Measurements from ENCODE around the gene SH3TC1.

Gene SH3TC1

GRCh38 chr4:8168832-8169598 lies 30.1 kb upstream of the SH3TC1 start:
- TF ChIP-seq, protein P1, sequence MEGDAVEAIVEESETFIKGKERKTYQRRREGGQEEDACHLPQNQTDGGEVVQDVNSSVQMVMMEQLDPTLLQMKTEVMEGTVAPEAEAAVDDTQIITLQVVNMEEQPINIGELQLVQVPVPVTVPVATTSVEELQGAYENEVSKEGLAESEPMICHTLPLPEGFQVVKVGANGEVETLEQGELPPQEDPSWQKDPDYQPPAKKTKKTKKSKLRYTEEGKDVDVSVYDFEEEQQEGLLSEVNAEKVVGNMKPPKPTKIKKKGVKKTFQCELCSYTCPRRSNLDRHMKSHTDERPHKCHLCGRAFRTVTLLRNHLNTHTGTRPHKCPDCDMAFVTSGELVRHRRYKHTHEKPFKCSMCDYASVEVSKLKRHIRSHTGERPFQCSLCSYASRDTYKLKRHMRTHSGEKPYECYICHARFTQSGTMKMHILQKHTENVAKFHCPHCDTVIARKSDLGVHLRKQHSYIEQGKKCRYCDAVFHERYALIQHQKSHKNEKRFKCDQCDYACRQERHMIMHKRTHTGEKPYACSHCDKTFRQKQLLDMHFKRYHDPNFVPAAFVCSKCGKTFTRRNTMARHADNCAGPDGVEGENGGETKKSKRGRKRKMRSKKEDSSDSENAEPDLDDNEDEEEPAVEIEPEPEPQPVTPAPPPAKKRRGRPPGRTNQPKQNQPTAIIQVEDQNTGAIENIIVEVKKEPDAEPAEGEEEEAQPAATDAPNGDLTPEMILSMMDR (IDR thresholded peaks at IDR 0.05; ENCODE audit: extremely low read depth, missing control alignments): no peak

DNA sequence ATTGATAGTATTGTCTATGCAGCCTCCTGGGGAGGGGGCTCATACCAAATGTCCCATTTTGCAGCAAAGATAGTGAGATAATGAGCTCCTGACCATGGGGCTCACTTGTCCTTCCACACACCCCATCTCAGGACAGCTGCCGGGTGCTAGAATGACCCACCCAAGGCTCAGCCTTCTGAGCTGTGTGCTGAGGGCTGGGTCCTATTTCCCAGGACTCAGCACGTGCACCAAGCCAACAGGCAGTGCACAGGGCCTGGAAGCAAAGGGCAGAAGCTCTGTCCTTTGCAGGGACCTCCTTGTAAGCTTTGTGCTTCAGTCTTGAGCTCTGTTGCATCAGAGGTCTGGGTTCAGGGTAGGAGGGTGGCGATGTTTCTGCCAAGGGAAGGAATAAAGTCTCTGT lies 29.3 kb upstream of the SH3TC1 start:
- no peak for DNase-seq (ENCODE audit: low spot score)
- TF ChIP-seq, protein P1 (IDR thresholded peaks at IDR 0.05; ENCODE audit: extremely low read depth, missing control alignments): no peak

More at GRCh38 chr4:8168832-8169598, 30.1 kb upstream of the SH3TC1 start:
- no peak for DNase-seq (ENCODE audit: low spot score)

DNA sequence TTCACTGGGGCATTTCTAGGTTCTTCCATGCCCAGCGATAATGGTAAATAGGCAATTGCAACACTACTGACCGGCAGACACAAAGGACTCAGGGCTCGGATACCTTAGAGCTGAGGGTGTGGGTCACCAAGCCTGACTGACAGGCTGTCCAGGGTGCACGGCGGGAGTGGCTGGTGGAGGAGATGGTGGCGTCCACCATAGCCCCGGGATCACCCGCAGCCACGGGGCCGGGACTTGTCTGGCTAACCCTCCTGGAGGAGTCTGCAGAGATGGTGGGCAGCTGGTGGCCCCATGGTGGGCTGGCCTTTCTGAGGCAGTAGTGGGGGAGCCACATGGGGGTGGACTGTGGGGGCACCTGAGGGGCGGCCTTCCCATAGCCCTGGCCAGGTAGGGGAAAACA lies 28.7 kb upstream of the SH3TC1 start:
- TF ChIP-seq, protein P1 (IDR thresholded peaks at IDR 0.05; ENCODE audit: extremely low read depth, missing control alignments): no peak
- no peak for DNase-seq (ENCODE audit: low spot score)

GRCh38 chr4:8171266-8171665 lies 27.8 kb upstream of the SH3TC1 start:
- TF ChIP-seq, protein P1 (IDR thresholded peaks at IDR 0.05; ENCODE audit: extremely low read depth, missing control alignments): no peak
- DNase-seq (ENCODE audit: low spot score): no peak

DNA sequence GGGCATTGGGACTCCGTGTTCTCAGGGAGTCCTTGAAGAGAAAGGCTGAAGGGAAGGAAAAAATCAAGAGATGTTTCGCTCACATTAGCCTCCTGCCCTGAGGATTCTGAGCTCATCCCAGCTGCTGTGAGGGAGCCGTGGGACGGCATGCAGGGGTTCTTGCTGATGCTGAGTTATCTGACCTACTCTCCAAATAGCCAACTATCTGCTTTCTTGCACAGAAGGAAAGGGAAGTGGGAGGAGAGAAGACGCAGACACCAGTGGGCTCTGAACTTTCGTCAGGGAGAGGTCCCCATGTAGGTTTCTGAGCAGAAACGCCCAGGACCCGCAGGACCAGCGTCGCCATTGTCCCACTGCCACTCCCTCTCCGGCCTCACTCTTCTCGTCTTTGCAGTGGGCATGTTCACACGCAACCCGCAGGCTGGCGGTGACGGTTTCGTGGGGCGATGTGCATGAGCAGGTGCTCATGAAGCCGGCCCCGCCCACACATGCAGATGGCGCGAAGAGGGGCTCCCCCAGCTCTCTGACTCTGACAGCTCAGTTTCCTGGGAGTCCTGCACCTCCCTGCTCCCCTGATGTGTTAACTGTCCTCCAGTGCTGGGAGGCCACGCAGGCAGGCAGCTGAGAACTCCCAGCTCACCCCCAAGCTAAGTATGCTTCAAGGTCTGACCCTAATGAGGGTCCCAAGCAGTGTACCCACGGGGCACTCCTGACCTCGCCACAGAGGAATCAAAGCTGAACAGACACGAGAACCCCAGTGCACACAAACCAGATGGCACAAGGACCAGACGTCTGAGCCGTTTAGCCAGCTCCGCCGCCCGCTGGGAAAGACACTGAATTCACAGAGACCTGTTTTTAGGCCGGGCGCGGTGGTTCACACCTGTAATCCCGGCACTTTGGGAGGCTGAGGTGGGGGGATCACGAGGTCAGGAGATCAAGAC lies 26.8 kb upstream of the SH3TC1 start:
- TF ChIP-seq, protein P1 (IDR thresholded peaks at IDR 0.05; ENCODE audit: extremely low read depth, missing control alignments): no peak
- DNase-seq (ENCODE audit: low spot score): peak; percentile 79

DNA sequence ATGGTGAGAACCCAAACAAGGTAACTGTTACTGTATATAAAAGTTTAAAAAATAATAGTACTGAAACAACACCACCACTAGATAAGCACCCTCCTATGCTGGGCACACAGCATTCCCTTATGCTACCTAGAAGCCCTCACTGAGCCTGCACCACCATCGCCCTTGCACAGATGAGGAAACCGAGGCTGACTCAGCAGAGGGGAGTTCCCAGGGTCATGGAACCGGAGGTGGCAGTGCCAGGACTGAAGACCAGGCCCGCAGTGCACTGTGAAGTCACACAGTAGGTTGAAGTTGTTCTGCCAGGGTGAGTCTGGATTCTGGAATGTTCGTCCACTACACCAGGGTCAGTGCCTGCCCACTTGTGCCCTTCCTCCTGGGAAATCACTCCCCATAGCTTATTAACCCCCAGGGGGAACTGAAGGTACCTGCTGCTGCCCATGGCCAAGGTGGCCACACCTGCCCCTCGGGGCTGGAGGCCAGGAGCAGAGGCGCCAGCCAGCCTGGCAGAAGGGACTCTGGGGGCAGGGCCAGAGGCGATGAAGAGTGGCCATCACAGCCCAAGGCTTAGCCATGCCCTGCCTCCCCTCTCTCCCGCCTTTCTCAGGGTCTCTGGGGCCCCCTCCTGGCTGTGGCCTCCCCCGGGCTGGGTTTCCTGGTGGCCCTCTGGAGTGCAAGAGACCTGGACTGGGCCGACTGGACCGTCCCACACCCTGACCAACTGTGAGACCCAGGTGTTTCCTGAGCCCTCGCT lies 25.4 kb upstream of the SH3TC1 start:
- TF ChIP-seq, protein P1 (IDR thresholded peaks at IDR 0.05; ENCODE audit: extremely low read depth, missing control alignments): no peak
- no peak for DNase-seq (ENCODE audit: low spot score)
